ENCODE data around the gene ASTN2.

DNA sequence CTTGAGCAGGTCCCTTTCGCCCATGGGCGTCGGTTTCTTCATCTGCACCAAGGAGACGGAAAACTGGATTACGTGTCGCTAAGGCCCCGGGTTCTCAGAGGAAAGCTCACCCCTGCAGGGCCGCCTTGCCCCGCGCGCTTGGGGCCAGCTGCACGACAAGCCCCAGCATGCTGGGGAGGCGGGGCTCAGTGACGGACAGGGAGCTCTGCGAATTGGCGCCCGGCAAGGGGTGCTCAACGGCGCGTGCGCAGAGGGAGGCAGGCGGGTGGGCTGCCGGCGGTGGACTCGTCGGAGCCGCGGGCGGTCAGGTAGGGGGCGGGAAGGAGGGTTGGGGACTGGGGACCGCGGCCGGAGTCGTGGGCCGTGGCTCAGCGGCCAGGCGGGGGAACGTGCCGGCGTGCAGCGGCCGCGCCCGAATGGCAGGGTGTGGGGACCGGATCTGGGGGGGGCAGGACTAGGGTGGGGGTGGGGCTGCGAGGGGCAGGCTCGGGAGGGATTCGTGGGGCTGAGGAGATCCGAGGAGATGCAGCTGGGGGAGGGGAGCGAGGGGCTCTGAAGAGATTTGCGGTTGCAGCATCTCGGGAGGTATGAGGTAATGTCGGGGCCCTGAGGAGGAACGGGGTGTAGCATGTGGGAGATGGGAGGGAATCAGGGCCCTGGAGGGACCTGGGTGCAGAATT lies 727.6 kb downstream of the ASTN2 start, which contains the start of gene TRIM32:
- TF ChIP-seq, protein P1, sequence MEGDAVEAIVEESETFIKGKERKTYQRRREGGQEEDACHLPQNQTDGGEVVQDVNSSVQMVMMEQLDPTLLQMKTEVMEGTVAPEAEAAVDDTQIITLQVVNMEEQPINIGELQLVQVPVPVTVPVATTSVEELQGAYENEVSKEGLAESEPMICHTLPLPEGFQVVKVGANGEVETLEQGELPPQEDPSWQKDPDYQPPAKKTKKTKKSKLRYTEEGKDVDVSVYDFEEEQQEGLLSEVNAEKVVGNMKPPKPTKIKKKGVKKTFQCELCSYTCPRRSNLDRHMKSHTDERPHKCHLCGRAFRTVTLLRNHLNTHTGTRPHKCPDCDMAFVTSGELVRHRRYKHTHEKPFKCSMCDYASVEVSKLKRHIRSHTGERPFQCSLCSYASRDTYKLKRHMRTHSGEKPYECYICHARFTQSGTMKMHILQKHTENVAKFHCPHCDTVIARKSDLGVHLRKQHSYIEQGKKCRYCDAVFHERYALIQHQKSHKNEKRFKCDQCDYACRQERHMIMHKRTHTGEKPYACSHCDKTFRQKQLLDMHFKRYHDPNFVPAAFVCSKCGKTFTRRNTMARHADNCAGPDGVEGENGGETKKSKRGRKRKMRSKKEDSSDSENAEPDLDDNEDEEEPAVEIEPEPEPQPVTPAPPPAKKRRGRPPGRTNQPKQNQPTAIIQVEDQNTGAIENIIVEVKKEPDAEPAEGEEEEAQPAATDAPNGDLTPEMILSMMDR (IDR thresholded peaks at IDR 0.05) = peak in 1 of 6 experiments; percentile 11
- TF ChIP-seq POLR2A (IDR thresholded peaks at IDR 0.05) = peak in 1 of 2 donors; percentile 53

All from thyroid gland (tissue), 4 donors.